ENCODE results near the gene CA11. TPM values are rescaled to one million over a fixed set of nuclear protein-coding genes. Genes with fewer than 3 reads are reported as not detected.

CA11 gene
- total RNA-seq, 1 donor from 2014 or later = not detected

DNA sequence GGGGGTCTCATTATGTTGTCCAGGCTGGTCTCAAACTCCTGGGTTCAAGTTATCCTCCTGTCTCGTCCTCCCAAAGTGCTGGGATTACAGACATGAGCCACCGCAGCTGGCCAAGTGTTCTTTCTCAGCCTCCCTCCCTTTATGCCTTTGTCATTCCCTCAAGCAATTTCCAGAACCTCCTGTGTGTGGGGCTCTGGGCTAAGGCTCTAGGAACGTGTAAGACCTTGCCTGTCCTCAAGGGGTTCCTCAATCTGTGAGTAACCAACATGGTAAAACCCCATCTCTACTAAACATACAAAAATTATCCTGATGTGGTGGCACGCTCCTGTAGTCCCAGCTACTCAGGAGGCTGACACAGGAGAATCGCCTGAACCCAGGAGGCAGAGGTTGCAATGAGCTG, 55.0 kb downstream of the CA11 start:
- no peak for DNase-seq (ENCODE audit: low spot score in 2 of 2)
- intact Hi-C loops (cut with DNase I) = no loop called here
- H3K27ac ChIP-seq = no peak overlapping the region
- H3K36me3 ChIP-seq = no peaks in the 10 kb centered on the region
- H3K9me3 ChIP-seq = no peaks in the 10 kb centered on the region
- no peaks in the 10 kb centered on the region for H3K27me3 ChIP-seq
- H3K4me3 ChIP-seq = no peak overlapping the region
- TF ChIP-seq, protein P1, sequence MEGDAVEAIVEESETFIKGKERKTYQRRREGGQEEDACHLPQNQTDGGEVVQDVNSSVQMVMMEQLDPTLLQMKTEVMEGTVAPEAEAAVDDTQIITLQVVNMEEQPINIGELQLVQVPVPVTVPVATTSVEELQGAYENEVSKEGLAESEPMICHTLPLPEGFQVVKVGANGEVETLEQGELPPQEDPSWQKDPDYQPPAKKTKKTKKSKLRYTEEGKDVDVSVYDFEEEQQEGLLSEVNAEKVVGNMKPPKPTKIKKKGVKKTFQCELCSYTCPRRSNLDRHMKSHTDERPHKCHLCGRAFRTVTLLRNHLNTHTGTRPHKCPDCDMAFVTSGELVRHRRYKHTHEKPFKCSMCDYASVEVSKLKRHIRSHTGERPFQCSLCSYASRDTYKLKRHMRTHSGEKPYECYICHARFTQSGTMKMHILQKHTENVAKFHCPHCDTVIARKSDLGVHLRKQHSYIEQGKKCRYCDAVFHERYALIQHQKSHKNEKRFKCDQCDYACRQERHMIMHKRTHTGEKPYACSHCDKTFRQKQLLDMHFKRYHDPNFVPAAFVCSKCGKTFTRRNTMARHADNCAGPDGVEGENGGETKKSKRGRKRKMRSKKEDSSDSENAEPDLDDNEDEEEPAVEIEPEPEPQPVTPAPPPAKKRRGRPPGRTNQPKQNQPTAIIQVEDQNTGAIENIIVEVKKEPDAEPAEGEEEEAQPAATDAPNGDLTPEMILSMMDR (IDR thresholded peaks at IDR 0.05) = no peak
- H3K4me1 ChIP-seq = peaks cover 0 to 4% of the 10 kb centered on the region in 2 donors

DNA sequence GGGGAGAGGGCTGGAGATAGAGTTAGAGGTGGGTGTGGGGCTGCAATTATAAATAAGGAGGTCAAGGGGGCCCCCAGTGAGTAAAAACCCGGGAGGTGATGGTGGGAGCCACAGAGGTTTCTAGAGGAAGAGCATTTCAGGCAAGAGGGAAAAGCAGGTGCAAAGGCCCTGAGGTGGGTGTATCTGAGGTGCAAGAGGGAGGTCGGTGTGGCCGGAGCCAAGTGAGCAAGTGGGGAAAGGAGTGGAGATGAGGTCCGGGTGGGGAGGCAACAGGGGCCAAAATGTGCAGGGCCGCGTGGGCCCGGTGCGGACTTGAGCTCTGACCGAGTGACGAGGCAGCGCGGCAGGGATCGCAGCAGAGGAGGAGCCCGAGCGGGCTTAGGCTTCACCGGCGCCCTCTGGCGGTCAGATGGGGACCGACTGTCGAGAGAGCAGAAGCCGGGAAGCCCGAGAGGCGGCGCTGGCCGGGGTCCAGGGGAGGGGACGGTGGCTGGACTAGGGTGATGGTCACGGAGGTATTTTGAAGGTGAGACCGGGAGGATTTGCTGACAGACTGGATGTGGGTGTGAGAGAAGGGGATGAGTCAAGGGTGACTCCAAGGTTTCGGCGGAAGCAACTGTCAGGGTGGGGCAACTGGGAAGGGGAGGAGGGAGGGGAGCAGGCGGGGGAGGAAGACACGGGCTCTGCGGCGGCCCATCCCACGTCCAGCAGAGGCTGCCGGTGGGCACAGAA, 57.2 kb downstream of the CA11 start:
- Histone ChIP-seq H3K9me3 (no peaks in the 10 kb centered on the region), H3K4me1 (peaks cover 0 to 7% of the 10 kb centered on the region in 2 donors), H3K27me3 (no peaks in the 10 kb centered on the region), H3K27ac (no peak overlapping the region), H3K4me3 (peak overlapping the region; percentile 43 to 51), H3K36me3 (no peaks in the 10 kb centered on the region)
- TF ChIP-seq, protein P1 (IDR thresholded peaks at IDR 0.05) = peak; percentile 89 to 95 (median 94)
- intact Hi-C loops (cut with DNase I) = loop anchor here (2.0 kb wide), 1 partner anchor 30 kb away; the partner anchor contains the start of genes RPL18 and SPHK2
- DNase-seq (ENCODE audit: low spot score in 2 of 2) = peak; percentile 40 to 92

Other genes with a start within 250 kb of the CA11 start
- gene GRWD1, start 200.2 kb downstream of the CA11 start, total RNA-seq = 16.0 TPM
- gene KCNJ14, start 190.6 kb downstream of the CA11 start, total RNA-seq = 6.1 TPM
- 83.5 TPM for gene CYTH2, start 176.8 kb downstream of the CA11 start, total RNA-seq
- gene LMTK3, start 134.4 kb downstream of the CA11 start, total RNA-seq = 0.11 TPM
- not detected for gene SULT2B1, start 94.0 kb downstream of the CA11 start, total RNA-seq
- gene SPACA4, start 39.4 kb downstream of the CA11 start, total RNA-seq = not detected
- not detected for gene FAM83E, start 31.1 kb downstream of the CA11 start, total RNA-seq
- 2,223 TPM for gene RPL18, start 27.0 kb downstream of the CA11 start, total RNA-seq
- gene SPHK2, start 26.7 kb downstream of the CA11 start, total RNA-seq = 35.3 TPM
- gene DBP, start 8.8 kb downstream of the CA11 start, total RNA-seq = 0.21 TPM
- not detected for gene NTN5, start 26.8 kb upstream of the CA11 start, total RNA-seq
- not detected for gene FUT2, start 49.8 kb upstream of the CA11 start, total RNA-seq
- 0.32 TPM for gene MAMSTR, start 73.5 kb upstream of the CA11 start, total RNA-seq
- 85.9 TPM for gene RASIP1, start 94.4 kb upstream of the CA11 start, total RNA-seq
- gene IZUMO1, start 100.7 kb upstream of the CA11 start, total RNA-seq = not detected
- gene FUT1, start 106.5 kb upstream of the CA11 start, total RNA-seq = 3.8 TPM
- gene FGF21, start 109.3 kb upstream of the CA11 start, total RNA-seq = not detected
- 42.4 TPM for gene BCAT2, start 164.8 kb upstream of the CA11 start, total RNA-seq
- 9.8 TPM for gene HSD17B14, start 190.3 kb upstream of the CA11 start, total RNA-seq
- 237 TPM for gene PLEKHA4, start 222.4 kb upstream of the CA11 start, total RNA-seq
- 142 TPM for gene PPP1R15A, start 226.2 kb upstream of the CA11 start, total RNA-seq